Adrenal gland (tissue), 5 donors: ENCODE data around the gene CYP1A2.

Experiments used
- CTCF ChIP-seq, 6 experiments: fragments of 450-650 bp in 4 of 6; fragments of 200-600 bp in 2 of 6; sonication (generic) in 1 of 6; IDR thresholded peaks; 1 replicate in 5 of 6; 2 replicates in 1 of 6; pipeline versions ENCODE4 v1.5.1 to v1.8.0; 2016 to 2021; ENCODE audit warnings: antibody characterized with exemption in 6 of 6, mild to moderate bottlenecking in 2 of 6, moderate library complexity in 1 of 6
- POLR2A ChIP-seq, 2 donors: fragments of 450-650 bp; IDR thresholded peaks; one replicate each; pipeline ENCODE4 v1.6.1; 2017; ENCODE audit warnings: antibody characterized with exemption in 2 of 2, mild to moderate bottlenecking in 2 of 2, moderate library complexity in 1 of 2
- donor health status: DM: no; HTN: no; CAD: no.

GRCh38 chr15:74767167-74768098 is 18.8 kb downstream of the CYP1A2 start:
- no peak for TF ChIP-seq CTCF (IDR thresholded peaks at IDR 0.05)
- no peak for TF ChIP-seq POLR2A (IDR thresholded peaks at IDR 0.05)
